Measurements from ENCODE around the gene LHX2. TPM values are rescaled to one million over a fixed set of nuclear protein-coding genes. Genes with fewer than 3 reads are reported as not detected.

Gene LHX2
- total RNA-seq, 1 experiment from 2014 or later: 0.26 TPM

- no peak for TF ChIP-seq EZH2 (IDR thresholded peaks at IDR 0.05; ENCODE audit: borderline replicate concordance, low read depth, low read length, poor library complexity, severe bottlenecking)
- no peak for TF ChIP-seq CTCF (conservative IDR thresholded peaks at IDR 0.05; ENCODE audit: low read depth, low read length)
- Histone ChIP-seq H3K36me3 (ENCODE audit: insufficient read depth, low read length, poor library complexity, severe bottlenecking) (no peaks in the 10 kb centered on the region), H3K27me3 (replicated peaks; ENCODE audit: insufficient read depth, low read depth, low read length, poor library complexity) (peaks cover 9% of the 10 kb centered on the region), H3K4me1 (ENCODE audit: insufficient read depth, low read length, poor library complexity, severe bottlenecking) (no peaks in the 10 kb centered on the region), H3K4me3 (ENCODE audit: low read depth, low read length, poor library complexity, severe bottlenecking) (no peak overlapping the region), H3K27ac (ENCODE audit: low read depth, low read length, poor library complexity, severe bottlenecking) (no peak overlapping the region), H3K9me3 (ENCODE audit: low read depth, low read length, poor library complexity, severe bottlenecking) (no peaks in the 10 kb centered on the region)
- CTCF ChIA-PET: no interaction called here
- DNase-seq (ENCODE audit: low spot score): no peak
- intact Hi-C loops (cut with micrococcal nuclease; ENCODE audit: unreplicated experiment): no loop called here
- POLR2A ChIA-PET (ENCODE audit: low non-redundant PET): no interaction called here
- BruUV-seq (replicated peaks): no TSS peak
Observed at GRCh38 chr9:124082622-124083021, 71.1 kb downstream of the LHX2 start.

Other genes with a start within 250 kb of the LHX2 start
- 12.0 and 16.7 TPM in 2 replicates for gene DENND1A, start 81.6 kb upstream of the LHX2 start, total RNA-seq (2021)
- 23.3 and 35.9 TPM in 2 replicates for gene NEK6, start 246.2 kb downstream of the LHX2 start, total RNA-seq (2021)